ENCODE measurements around the gene ZNF415.
A peak's percentile ranks its signal among the peaks of the same experiment; 100 is the strongest.
"Not testable (repeated sequence)": the region's sequence is repeated elsewhere in the genome, so short reads cannot be mapped to it uniquely, and the experiment has no call there.

Gene ZNF415

GRCh38 chr19:53132141-53132991 lies at the start of gene ZNF415:
TSS of gene ZNF415 (minus strand) at chr19:53132910. CDS start at chr19:53122676, 10,234 bp downstream.
- DNase-seq (ENCODE audit: low spot score), result no peak

- no peak for DNase-seq (ENCODE audit: low spot score)
Measured at GRCh38 chr19:53182202-53182601, 49.5 kb upstream of the ZNF415 start.

GRCh38 chr19:53177986-53178385 lies 45.3 kb upstream of the ZNF415 start:
- DNase-seq (ENCODE audit: low spot score), result no peak

DNA sequence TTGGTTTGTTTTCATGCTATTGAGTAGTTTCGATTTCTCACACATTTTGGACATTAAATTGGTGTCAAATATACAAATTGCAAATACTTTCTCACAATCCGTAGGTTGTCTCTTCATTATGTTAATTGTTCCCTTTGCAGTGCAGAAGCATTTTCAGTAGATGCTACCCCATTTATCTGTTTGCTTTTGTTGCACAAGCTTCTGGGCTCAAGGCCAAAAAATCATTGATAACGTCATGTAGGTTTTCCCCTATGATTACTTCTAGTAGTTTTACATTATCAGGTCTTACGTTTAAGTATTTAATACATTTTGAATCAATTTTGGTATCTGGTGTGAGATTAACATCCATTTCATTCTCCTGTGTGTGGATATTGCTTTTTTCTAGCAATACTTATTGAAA lies 40.2 kb upstream of the ZNF415 start:
- no peak for DNase-seq (ENCODE audit: low spot score)

DNA sequence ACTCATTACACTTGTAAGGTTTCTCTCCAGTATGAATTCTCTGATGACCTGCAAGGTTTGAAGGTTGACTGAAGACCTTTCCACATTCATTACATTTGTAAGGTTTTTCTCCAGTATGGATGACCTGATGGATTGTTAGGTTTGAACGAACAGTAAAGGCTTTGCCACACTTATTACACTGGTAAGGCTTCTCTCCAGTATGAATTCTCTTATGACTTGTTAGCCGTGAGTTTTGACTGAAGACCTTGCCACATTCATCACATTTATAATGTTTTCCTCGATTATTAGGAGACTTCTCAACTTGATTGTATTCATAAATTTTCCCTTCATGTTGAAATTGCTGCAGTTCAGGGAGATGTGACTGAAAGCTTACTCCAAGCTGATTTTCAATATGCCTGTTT lies 33.0 kb upstream of the ZNF415 start:
- no peak for DNase-seq (ENCODE audit: low spot score)

DNA sequence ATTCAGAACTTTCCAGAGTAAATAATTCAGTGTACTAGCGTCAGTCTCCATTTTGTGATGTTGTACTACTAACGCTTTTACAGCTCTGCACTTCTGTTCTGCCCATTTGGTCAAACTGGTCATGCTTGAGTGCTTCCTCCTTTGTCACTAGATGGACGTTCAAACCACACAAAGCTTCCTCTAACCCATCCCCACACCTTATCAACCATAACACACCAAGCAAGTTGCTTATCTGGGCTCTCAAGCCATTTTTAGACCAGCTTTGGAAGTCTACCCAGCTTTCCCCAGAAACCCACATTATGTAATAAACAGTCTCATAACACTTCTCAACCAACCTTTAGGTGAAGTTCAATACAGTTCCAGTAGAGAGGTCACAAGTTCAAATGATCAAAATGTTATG lies 28.4 kb upstream of the ZNF415 start:
- no peak for DNase-seq (ENCODE audit: low spot score)

GRCh38 chr19:53160350-53160749 lies 27.6 kb upstream of the ZNF415 start:
- no peak for DNase-seq (ENCODE audit: low spot score)

- DNase-seq (ENCODE audit: low spot score), result no peak
Measured at GRCh38 chr19:53158119-53158656, 25.5 kb upstream of the ZNF415 start.

DNA sequence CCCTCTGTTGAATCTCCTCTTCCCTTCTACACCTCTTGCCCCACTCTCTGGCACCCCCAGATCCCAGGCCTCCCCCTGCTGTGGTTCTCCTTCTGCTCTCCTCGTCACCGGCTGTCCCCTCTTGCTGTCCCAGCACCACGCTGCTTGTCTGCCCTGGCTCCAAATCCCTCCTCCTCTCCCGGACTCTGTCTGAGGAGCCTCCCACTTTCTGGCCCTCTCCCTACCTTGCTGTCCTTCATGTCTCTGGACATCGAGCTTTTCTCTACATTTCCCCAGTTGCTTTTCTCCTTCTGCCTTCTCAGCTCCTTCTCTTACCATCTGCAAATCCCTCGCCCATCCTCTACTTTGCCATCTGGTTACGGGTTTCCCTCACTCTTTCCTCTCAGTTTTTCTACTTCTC lies 24.9 kb upstream of the ZNF415 start:
- DNase-seq (ENCODE audit: low spot score), result no peak

DNA sequence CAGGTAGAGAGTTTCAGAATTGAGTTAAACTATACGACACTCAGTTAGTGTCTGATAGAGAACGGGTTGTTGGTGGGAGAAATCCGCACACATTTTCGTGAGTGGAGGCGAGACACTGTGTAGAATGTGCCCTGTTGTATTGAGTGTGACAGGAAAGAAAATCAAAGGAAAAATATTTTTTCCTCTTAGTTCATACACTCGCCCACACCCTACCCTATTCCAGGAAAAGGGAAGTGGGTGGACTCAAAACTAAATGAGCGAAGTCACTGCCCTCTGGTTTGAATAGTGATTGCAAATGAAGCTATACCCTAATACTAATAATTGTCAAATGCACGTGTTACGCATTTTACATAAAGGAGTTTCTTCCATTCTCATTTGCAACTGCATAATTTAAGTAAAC lies 24.1 kb upstream of the ZNF415 start:
- DNase-seq (ENCODE audit: low spot score), result no peak

DNA sequence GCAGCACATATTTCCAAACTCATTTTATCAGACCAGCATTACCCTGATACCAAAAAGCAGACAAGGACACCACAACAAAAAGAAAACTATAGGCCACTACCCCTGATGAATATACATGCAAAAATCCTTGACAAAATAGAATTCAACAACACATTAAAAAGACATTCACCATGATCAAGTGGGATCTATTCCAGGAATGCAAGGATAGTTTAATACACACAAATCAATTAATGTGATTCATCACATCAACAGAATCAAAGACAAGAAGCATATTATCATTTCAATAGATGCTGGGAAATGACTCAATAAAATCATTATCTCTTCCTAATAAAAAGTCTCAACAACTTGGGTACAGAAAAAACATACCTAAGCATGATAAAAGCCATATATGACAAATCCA lies 14.9 kb upstream of the ZNF415 start:
- DNase-seq (ENCODE audit: low spot score), result no peak

DNA sequence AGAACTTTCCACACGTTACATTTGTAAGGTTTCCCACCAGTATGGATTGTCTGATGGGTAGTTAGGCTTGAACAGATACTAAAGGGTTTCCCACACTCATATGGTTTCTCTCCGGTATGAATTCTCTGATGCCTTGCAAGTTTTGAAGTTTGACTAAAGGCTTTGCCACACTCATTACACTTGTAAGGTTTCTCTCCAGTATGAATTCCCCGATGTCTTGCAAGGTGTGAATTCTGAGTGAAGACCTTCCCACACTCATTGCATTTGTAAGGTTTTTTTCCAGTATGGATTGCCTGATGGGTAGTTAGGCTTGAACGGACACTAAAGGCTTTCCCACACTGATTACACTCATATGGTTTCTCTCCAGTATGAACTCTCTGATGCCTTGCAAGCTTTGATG lies 7.6 kb upstream of the ZNF415 start:
- no peak for DNase-seq (ENCODE audit: low spot score)

DNA sequence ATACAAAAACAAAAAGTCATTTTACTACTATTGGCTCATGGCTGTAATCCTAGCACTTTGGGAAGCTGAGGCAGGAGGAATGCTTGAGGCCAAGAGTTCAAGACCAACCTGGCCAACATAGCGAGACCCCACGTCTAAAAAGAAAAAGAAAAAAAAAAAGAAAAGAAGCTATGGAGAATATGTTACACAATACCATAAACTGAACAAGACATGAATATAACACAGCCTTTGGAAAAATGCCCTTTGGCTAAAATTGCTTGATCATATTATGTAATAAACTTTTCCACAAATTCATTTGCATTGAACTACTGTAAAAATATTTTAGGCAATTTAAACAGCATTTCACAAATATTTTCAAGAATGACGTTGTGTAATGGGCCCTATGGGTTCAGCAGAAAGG lies 3.7 kb upstream of the ZNF415 start:
- no peak for DNase-seq (ENCODE audit: low spot score)

DNA sequence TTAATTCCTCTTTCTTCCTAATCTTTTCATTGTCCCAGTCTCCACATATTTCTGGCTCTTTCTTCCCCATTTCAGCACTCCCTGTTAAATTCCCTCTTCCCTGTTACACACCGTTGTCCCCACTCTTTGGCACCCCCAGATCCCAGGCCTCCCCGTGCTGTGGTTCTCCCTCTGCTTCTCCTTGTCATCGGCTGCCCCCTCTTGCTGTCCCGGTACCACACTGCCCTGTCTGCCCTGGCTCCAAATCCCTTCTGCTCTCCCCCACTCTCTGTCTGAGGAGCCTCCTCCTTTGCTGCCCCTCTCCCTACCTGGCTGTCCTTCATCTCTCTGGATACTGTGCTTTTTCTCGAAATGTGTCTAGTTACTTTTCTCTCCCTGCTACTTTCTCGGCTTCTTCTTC lies 983 bp downstream of the ZNF415 start:
- DNase-seq (ENCODE audit: low spot score), result no peak

- no peak for DNase-seq (ENCODE audit: low spot score)
Measured at GRCh38 chr19:53131085-53131590, 1.6 kb downstream of the ZNF415 start.

- DNase-seq (ENCODE audit: low spot score), result no peak
Measured at GRCh38 chr19:53130506-53130905, 2.2 kb downstream of the ZNF415 start.

GRCh38 chr19:53126733-53127526 lies 5.8 kb downstream of the ZNF415 start:
- not testable (repeated sequence) for DNase-seq (ENCODE audit: low spot score)

DNA sequence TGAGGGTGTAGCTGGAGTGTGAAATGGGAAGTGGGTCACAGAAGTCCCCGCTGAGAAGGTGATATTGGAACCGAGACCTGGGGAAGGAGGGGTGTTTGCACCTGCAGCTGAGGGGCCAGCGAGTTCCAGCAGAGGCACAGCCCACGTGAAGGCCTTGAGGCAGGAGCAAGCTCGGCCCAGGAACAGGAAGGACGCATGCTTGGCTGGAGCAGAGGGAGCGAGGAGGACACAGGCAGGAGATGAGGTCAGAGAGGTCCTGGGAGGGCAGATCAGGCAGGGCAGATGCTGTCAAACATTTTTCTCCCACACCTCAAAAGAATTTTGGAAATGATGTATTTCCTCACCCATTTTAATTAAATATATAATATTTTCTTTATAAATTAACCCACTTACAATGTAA lies 9.3 kb downstream of the ZNF415 start:
- DNase-seq (ENCODE audit: low spot score), result no peak

DNA sequence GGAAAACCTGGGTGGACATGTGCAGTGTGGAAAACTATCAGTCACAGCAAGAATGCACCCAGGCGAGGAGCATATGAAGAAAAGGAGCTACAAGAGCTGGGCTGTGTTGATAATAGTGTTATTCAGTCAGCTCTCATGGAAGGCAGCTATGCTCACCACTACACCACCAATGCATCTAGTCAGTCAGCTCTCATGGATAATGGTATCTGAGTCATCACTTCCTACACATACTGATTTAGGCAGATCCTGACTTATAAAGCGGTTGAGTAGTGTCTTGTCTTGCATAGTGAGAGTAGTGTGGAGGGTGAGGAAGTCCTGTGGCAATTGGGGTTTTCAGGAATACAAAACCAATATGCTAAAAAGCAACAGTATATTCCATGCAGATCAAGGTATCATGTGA lies 20.4 kb downstream of the ZNF415 start:
- no peak for DNase-seq (ENCODE audit: low spot score)

- no peak for DNase-seq (ENCODE audit: low spot score)
Measured at GRCh38 chr19:53109527-53109926, 23.2 kb downstream of the ZNF415 start.

GRCh38 chr19:53103234-53104203 lies 29.2 kb downstream of the ZNF415 start, which contains the start of gene ZNF160:
TSS of gene ZNF160 (minus strand) at chr19:53103422. CDS start at chr19:53086276, 17,146 bp downstream.
- DNase-seq (ENCODE audit: low spot score), result peak; percentile 96

All from HuH-7 (cell line).